GM19240 (cell line): ENCODE results near the gene CHCHD1.
A peak's percentile ranks its signal among the peaks of the same experiment; 100 is the strongest.
"Not testable (repeated sequence)": the region's sequence is repeated elsewhere in the genome, so short reads cannot be mapped to it uniquely, and the experiment has no call there.

Experiments
- DNase-seq: peaks from one replicate; pipeline ENCODE4 v3.0.0; 2011; ENCODE audit warnings: low spot score; ENCODE audit not compliant: insufficient read length

The CHCHD1 gene

GRCh38 chr10:73791871-73792400, 10.1 kb downstream of the CHCHD1 start:
- DNase-seq: no peak

GRCh38 chr10:73793456-73793855, 11.6 kb downstream of the CHCHD1 start:
- DNase-seq: no peak

GRCh38 chr10:73795491-73795890, 13.6 kb downstream of the CHCHD1 start:
- not testable (repeated sequence) for DNase-seq

- not testable (repeated sequence) for DNase-seq
Measured at GRCh38 chr10:73796035-73796434, 14.2 kb downstream of the CHCHD1 start.

GRCh38 chr10:73796766-73797165, 14.9 kb downstream of the CHCHD1 start:
- no peak for DNase-seq

- DNase-seq: no peak
Measured at GRCh38 chr10:73797324-73798025, 15.6 kb downstream of the CHCHD1 start.

GRCh38 chr10:73798087-73798486, 16.2 kb downstream of the CHCHD1 start:
- DNase-seq: no peak

- no peak for DNase-seq
Measured at GRCh38 chr10:73798927-73799560, 17.2 kb downstream of the CHCHD1 start.

- DNase-seq: no peak
Measured at GRCh38 chr10:73799899-73800559, 18.2 kb downstream of the CHCHD1 start.

- DNase-seq: no peak
Measured at GRCh38 chr10:73800560-73801252, 18.9 kb downstream of the CHCHD1 start.

- DNase-seq: no peak
Measured at GRCh38 chr10:73801253-73801590, 19.4 kb downstream of the CHCHD1 start.

- no peak for DNase-seq
Measured at GRCh38 chr10:73802276-73802991, 20.6 kb downstream of the CHCHD1 start.

GRCh38 chr10:73803680-73804286, 21.9 kb downstream of the CHCHD1 start:
- DNase-seq: peak; percentile 41

- DNase-seq: no peak
Measured at GRCh38 chr10:73806176-73806950, 24.5 kb downstream of the CHCHD1 start.

GRCh38 chr10:73807471-73807870, 25.6 kb downstream of the CHCHD1 start:
- DNase-seq: no peak

- DNase-seq: no peak
Measured at GRCh38 chr10:73808021-73808815, 26.4 kb downstream of the CHCHD1 start.

- no peak for DNase-seq
Measured at GRCh38 chr10:73809061-73809818, 27.4 kb downstream of the CHCHD1 start.

- no peak for DNase-seq
Measured at GRCh38 chr10:73810358-73810734, 28.5 kb downstream of the CHCHD1 start.
